Measurements from ENCODE around the gene NTSR1.

NTSR1 gene

GRCh38 chr20:62714799-62715198 is 6.2 kb downstream of the NTSR1 start:
- TF ChIP-seq SPI1 (IDR thresholded peaks at IDR 0.05; ENCODE audit: borderline replicate concordance, low read depth) (no peak), GABPA (IDR thresholded peaks at IDR 0.05; ENCODE audit: low read depth) (no peak), REST (IDR thresholded peaks at IDR 0.05; ENCODE audit: insufficient replicate concordance, low read depth) (no peak), POLR2AphosphoS5 (IDR thresholded peaks at IDR 0.05; ENCODE audit: low read depth) (no peak), CTCF (IDR thresholded peaks at IDR 0.05; ENCODE audit: insufficient read depth, low read length) (no peak)

GRCh38 chr20:62715201-62715600 is 6.6 kb downstream of the NTSR1 start:
- DNase-seq (ENCODE audit: low read depth in 1 of 2, low spot score in 1 of 2) = no peak
- no peaks in the 10 kb centered on the region for H3K27me3 ChIP-seq (ENCODE audit: insufficient read depth, poor library complexity, severe bottlenecking)
- H3K4me3 ChIP-seq (replicated peaks; ENCODE audit: insufficient read depth, low read length) = no peak overlapping the region
- no peak overlapping the region for H3K27ac ChIP-seq (replicated peaks)
- TF ChIP-seq SPI1 (IDR thresholded peaks at IDR 0.05; ENCODE audit: borderline replicate concordance, low read depth) (no peak), GABPA (IDR thresholded peaks at IDR 0.05; ENCODE audit: low read depth) (no peak), REST (IDR thresholded peaks at IDR 0.05; ENCODE audit: insufficient replicate concordance, low read depth) (no peak), POLR2AphosphoS5 (IDR thresholded peaks at IDR 0.05; ENCODE audit: low read depth) (no peak), CTCF (IDR thresholded peaks at IDR 0.05; ENCODE audit: insufficient read depth, low read length) (no peak)

More at GRCh38 chr20:62714799-62715198, 6.2 kb downstream of the NTSR1 start:
- DNase-seq (ENCODE audit: low read depth in 1 of 2, low spot score in 1 of 2) = no peak
- H3K27me3 ChIP-seq (ENCODE audit: insufficient read depth, poor library complexity, severe bottlenecking) = no peaks in the 10 kb centered on the region
- H3K4me3 ChIP-seq (replicated peaks; ENCODE audit: insufficient read depth, low read length) = no peak overlapping the region
- no peak overlapping the region for H3K27ac ChIP-seq (replicated peaks)

GRCh38 chr20:62716198-62716940 is 7.7 kb downstream of the NTSR1 start:
- Histone ChIP-seq H3K27me3 (ENCODE audit: insufficient read depth, poor library complexity, severe bottlenecking) (no peaks in the 10 kb centered on the region), H3K4me3 (replicated peaks; ENCODE audit: insufficient read depth, low read length) (no peak overlapping the region), H3K27ac (replicated peaks) (no peak overlapping the region)
- TF ChIP-seq SPI1 (IDR thresholded peaks at IDR 0.05; ENCODE audit: borderline replicate concordance, low read depth) = no peak
- no peak for TF ChIP-seq GABPA (IDR thresholded peaks at IDR 0.05; ENCODE audit: low read depth)
- TF ChIP-seq CTCF (IDR thresholded peaks at IDR 0.05; ENCODE audit: insufficient read depth, low read length) = no peak
- no peak for TF ChIP-seq POLR2AphosphoS5 (IDR thresholded peaks at IDR 0.05; ENCODE audit: low read depth)
- TF ChIP-seq REST (IDR thresholded peaks at IDR 0.05; ENCODE audit: insufficient replicate concordance, low read depth) = no peak
- DNase-seq (ENCODE audit: low read depth in 1 of 2, low spot score in 1 of 2) = no peak
